ENCODE data around the gene CORO2A. TPM values are rescaled to one million over a fixed set of nuclear protein-coding genes. Genes with fewer than 3 reads are reported as not detected.

CORO2A gene
- total RNA-seq, 1 experiment from 2014 or later, result 15.8 TPM

DNA sequence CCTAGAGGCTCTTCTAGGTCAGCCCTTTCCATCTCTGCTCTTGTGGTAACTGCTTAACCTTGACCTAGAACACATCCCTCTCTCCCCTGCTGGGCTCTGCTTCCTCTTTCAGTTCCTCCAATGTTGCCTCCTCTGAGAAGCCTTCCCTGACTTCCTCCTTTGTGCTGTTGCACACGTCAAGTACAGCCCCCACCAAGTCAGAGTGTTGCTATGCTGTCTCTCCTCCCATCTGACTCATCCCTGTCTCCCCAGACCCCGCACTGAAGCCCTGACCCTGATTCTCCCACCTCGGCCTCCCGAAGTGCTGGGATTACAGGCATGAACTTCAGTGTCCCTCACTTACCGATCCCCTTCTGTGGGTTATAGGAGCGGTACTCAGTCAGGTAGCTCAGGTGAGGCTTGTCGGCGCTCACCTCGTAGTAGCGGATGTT is 63.0 kb downstream of the CORO2A start:
- Histone ChIP-seq H3T11ph (ENCODE audit: low read length) (no peak overlapping the region), H3K27me3 (ENCODE audit: insufficient read depth, low read length) (no peaks in the 10 kb centered on the region), H3K4ac (ENCODE audit: low read depth, low read length) (no peak overlapping the region), H3K79me1 (ENCODE audit: insufficient read depth, low read depth, low read length, poor library complexity, severe bottlenecking) (no peaks in the 10 kb centered on the region), H2AK5ac (ENCODE audit: insufficient read length, low read length) (no peak overlapping the region), H4K5ac (ENCODE audit: insufficient read length, low read depth, low read length) (no peak overlapping the region), H2AFZ (ENCODE audit: low read length) (no peak overlapping the region), H2BK120ac (ENCODE audit: low read depth, low read length, poor library complexity, severe bottlenecking) (no peak overlapping the region), H2BK12ac (ENCODE audit: insufficient read length, low read depth, low read length) (no peak overlapping the region), H3K27ac (ENCODE audit: insufficient read length, low read depth, low read length) (no peak overlapping the region), H2BK5ac (ENCODE audit: insufficient read length, low read length) (no peak overlapping the region), H3K9ac (ENCODE audit: extremely low read depth, insufficient read length, low read length) (no peak overlapping the region), H3K23me2 (ENCODE audit: insufficient read length, low read depth, low read length, poor library complexity, severe bottlenecking) (no peaks in the 10 kb centered on the region), H3K56ac (ENCODE audit: insufficient read length, low read depth, low read length) (no peak overlapping the region), H3K4me2 (ENCODE audit: insufficient read depth, insufficient read length, low read length) (no peak overlapping the region), H4K20me1 (ENCODE audit: control insufficient read depth, insufficient read depth, insufficient read length) (no peaks in the 10 kb centered on the region), H3K23ac (ENCODE audit: insufficient read length, low read depth, low read length) (no peak overlapping the region), H4K91ac (ENCODE audit: insufficient read length, low read depth, low read length) (no peak overlapping the region), H2BK15ac (ENCODE audit: low read depth, low read length) (no peak overlapping the region), H3K79me2 (ENCODE audit: insufficient read depth, low read length) (no peaks in the 10 kb centered on the region), H4K8ac (replicated peaks; ENCODE audit: insufficient read length, low read depth, low read length) (no peak overlapping the region), H2BK20ac (ENCODE audit: low read depth, low read length, poor library complexity, severe bottlenecking) (no peak overlapping the region), H3K9me3 (ENCODE audit: control insufficient read depth, low read depth, low read length) (no peaks in the 10 kb centered on the region), H3K4me1 (ENCODE audit: insufficient read depth, low read length) (no peaks in the 10 kb centered on the region), H3K18ac (ENCODE audit: insufficient read length, low read depth, low read length) (no peak overlapping the region), H3K14ac (ENCODE audit: insufficient read depth, low read length) (no peak overlapping the region)
- WGBS (ENCODE audit: extremely low coverage, insufficient read length, low lambda C conversion rate), result no CpG with 5 or more reads among the region's 10 CpGs
- Mint-ChIP-seq H3K27me3 (ENCODE audit: low read depth) (no peaks in the 10 kb centered on the region; the same call in 1 of the 2 replicates), H3K36me3 (ENCODE audit: insufficient read depth in 1 of 3, low read depth in 3 of 3) (peaks cover 21 to 28% (median 23%) of the 10 kb centered on the region in 3 experiments; a peak in 6 of 7 replicates), H3K4me1 (peaks cover 12 to 19% of the 10 kb centered on the region in 2 experiments), H3K4me3 (no peak overlapping the region), H3K9me3 (no peaks in the 10 kb centered on the region), H3K27ac (no peak overlapping the region; a peak in 1 of 7 replicates)
- DNase-seq, result no peak
- TF ChIP-seq, protein P1, sequence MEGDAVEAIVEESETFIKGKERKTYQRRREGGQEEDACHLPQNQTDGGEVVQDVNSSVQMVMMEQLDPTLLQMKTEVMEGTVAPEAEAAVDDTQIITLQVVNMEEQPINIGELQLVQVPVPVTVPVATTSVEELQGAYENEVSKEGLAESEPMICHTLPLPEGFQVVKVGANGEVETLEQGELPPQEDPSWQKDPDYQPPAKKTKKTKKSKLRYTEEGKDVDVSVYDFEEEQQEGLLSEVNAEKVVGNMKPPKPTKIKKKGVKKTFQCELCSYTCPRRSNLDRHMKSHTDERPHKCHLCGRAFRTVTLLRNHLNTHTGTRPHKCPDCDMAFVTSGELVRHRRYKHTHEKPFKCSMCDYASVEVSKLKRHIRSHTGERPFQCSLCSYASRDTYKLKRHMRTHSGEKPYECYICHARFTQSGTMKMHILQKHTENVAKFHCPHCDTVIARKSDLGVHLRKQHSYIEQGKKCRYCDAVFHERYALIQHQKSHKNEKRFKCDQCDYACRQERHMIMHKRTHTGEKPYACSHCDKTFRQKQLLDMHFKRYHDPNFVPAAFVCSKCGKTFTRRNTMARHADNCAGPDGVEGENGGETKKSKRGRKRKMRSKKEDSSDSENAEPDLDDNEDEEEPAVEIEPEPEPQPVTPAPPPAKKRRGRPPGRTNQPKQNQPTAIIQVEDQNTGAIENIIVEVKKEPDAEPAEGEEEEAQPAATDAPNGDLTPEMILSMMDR (conservative IDR thresholded peaks at IDR 0.05), result no peak
